Body of pancreas (tissue), 4 donors: ENCODE measurements around the gene BICD1.

ENCODE experiments used
- CTCF ChIP-seq, 7 experiments: fragments of 450-650 bp in 4 of 7; fragments of 200-600 bp in 3 of 7; sonication (generic) in 3 of 7; IDR thresholded peaks; one replicate each; pipeline ENCODE4 v1.5.1; 2016 to 2019; ENCODE audit warnings: antibody characterized with exemption in 7 of 7
- POLR2A ChIP-seq, 3 donors: fragments of 450-650 bp; IDR thresholded peaks; one replicate each; pipeline ENCODE4 v1.6.1; 2016; ENCODE audit warnings: antibody characterized with exemption in 3 of 3, mild to moderate bottlenecking in 2 of 3

- no peak for TF ChIP-seq POLR2A (IDR thresholded peaks at IDR 0.05)
- no peak for TF ChIP-seq CTCF (IDR thresholded peaks at IDR 0.05)
Measured at GRCh38 chr12:32366714-32367113, 260.1 kb downstream of the BICD1 start.
